Measurements from ENCODE around the gene OTOGL.

DNA sequence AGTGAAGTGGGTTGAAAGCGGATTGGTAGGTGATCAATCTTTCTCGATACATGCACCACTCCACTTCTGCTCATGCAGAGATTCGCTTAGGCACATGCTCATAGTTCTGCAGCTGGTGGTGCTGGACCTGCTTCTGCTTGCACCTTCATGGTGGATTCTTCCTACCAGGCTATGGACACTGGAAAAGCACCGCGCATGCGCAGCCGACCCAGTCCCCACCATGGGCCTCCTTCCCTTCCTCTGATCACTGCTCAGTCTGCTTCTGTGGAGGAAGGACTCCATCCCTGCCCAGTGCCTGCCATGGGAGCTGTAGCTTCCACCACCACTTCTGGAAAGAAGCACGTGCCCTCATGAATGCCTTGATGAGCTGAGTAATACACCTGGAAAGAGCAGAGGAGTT is 282.9 kb downstream of the OTOGL start:
- no peak for TF ChIP-seq EZH2phosphoT487 (IDR thresholded peaks at IDR 0.05; ENCODE audit: borderline replicate concordance, low read length)
- TF ChIP-seq, protein P1, sequence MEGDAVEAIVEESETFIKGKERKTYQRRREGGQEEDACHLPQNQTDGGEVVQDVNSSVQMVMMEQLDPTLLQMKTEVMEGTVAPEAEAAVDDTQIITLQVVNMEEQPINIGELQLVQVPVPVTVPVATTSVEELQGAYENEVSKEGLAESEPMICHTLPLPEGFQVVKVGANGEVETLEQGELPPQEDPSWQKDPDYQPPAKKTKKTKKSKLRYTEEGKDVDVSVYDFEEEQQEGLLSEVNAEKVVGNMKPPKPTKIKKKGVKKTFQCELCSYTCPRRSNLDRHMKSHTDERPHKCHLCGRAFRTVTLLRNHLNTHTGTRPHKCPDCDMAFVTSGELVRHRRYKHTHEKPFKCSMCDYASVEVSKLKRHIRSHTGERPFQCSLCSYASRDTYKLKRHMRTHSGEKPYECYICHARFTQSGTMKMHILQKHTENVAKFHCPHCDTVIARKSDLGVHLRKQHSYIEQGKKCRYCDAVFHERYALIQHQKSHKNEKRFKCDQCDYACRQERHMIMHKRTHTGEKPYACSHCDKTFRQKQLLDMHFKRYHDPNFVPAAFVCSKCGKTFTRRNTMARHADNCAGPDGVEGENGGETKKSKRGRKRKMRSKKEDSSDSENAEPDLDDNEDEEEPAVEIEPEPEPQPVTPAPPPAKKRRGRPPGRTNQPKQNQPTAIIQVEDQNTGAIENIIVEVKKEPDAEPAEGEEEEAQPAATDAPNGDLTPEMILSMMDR (IDR thresholded peaks at IDR 0.05; ENCODE audit: low read depth, low read length, poor library complexity, severe bottlenecking) = no peak
